Thymus (tissue), 11 donors: ENCODE results near the gene SMARCB1. TPM values are rescaled to one million over a fixed set of nuclear protein-coding genes. Genes with fewer than 3 reads are reported as not detected.

Source experiments
- DNase-seq, 9 donors: peaks; one replicate each; pipeline ENCODE4 v3.0.0-alpha.2; 2013; ENCODE audit warnings: low spot score in 9 of 9, low read depth in 6 of 9, missing footprints in 1 of 9
- H3K27ac ChIP-seq, 2 donors: one replicate each; pipeline ENCODE4 v1.5.1; 2013; ENCODE audit warnings: control low read depth in 1 of 2, low read depth in 1 of 2, low read length in 1 of 2, mild to moderate bottlenecking in 1 of 2, moderate library complexity in 1 of 2
- H3K27me3 ChIP-seq, 2 donors: one replicate each; pipeline ENCODE4 v1.5.1; 2013; ENCODE audit warnings: low read length in 1 of 2; ENCODE audit not compliant: control insufficient read depth in 2 of 2, insufficient read depth in 1 of 2
- H3K36me3 ChIP-seq, 2 donors: one replicate each; pipeline ENCODE4 v1.5.1; 2013; ENCODE audit warnings: low read length in 1 of 2, mild to moderate bottlenecking in 1 of 2, moderate library complexity in 1 of 2; ENCODE audit not compliant: control insufficient read depth in 2 of 2, insufficient read depth in 2 of 2
- H3K4me1 ChIP-seq, 2 donors: one replicate each; pipeline ENCODE4 v1.5.1; 2013; ENCODE audit warnings: low read length in 2 of 2; ENCODE audit not compliant: control insufficient read depth in 2 of 2, insufficient read depth in 2 of 2
- H3K4me3 ChIP-seq, 2 donors: one replicate each; pipeline ENCODE4 v1.5.1; 2013; ENCODE audit warnings: low read length in 2 of 2, control low read depth in 1 of 2, mild to moderate bottlenecking in 1 of 2
- H3K9me3 ChIP-seq, 2 donors: one replicate each; pipeline ENCODE4 v1.5.1; 2013; ENCODE audit warnings: low read length in 1 of 2, mild to moderate bottlenecking in 1 of 2; ENCODE audit not compliant: control insufficient read depth in 2 of 2, insufficient read depth in 1 of 2
- WGBS: extraction: QIAGEN DNeasy Blood & Tissue Kit; methylation state at CpG from one replicate; pipeline ENCODE4 v1.1.7; 2013; 5-methylcytosine and 5-hydroxymethylcytosine counted together
- polyA plus RNA-seq: library from polyadenylated mRNA; stranded (reverse); fragments of 200-250 nt; gene quantifications from one replicate; pipeline ENCODE4 v1.2.3, GENCODE V29; 2013
- total RNA-seq: library from RNA; stranded (reverse); fragments of 120-200 nt; gene quantifications from one replicate; pipeline ENCODE4 v1.2.4, GENCODE V29; 2013
- donor health status: healthy.

The SMARCB1 gene
- total and polyA plus RNA-seq, 2 donors = 35.3 to 72.0 TPM

- Histone ChIP-seq H3K9me3 (no peaks in the 10 kb centered on the region), H3K4me1 (peaks cover 37 to 52% of the 10 kb centered on the region in 2 donors), H3K36me3 (peaks cover 32 to 40% of the 10 kb centered on the region in 2 donors), H3K27me3 (no peaks in the 10 kb centered on the region), H3K27ac (no peak overlapping the region), H3K4me3 (no peak overlapping the region)
- WGBS = 97% methylated on average over 4 of the region's 4 CpGs
- no peak for DNase-seq
Observed at GRCh38 chr22:23789121-23789520, 2.4 kb downstream of the SMARCB1 start.

DNA sequence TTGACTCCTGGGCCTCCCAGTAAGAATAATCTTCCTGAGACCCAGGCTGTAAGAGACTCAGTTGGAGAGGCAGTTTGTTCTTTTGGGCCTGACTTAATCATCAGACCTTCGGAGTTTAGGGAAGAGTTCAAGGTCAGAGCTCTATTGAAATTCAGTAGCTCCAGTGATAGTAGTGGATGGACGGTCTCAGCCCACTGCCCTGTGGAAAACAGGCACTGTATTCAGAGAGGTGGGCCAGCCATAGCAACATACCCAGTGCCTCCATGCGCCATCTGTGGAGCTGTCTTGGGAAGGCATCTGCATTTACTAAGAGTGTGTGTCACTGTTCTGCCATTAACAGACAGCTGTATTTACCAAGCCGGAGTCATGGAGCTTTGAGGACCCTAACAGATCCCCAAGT lies 2.9 kb downstream of the SMARCB1 start:
- H3K27ac ChIP-seq = no peak overlapping the region
- 97% methylated on average over 4 of the region's 4 CpGs for WGBS
- no peak overlapping the region for H3K4me3 ChIP-seq
- H3K36me3 ChIP-seq = peaks cover 37 to 45% of the 10 kb centered on the region in 2 donors
- no peaks in the 10 kb centered on the region for H3K27me3 ChIP-seq
- peaks cover 34 to 47% of the 10 kb centered on the region in 2 donors for H3K4me1 ChIP-seq
- H3K9me3 ChIP-seq = no peaks in the 10 kb centered on the region
- DNase-seq = no peak

GRCh38 chr22:23790819-23791737 lies 4.3 kb downstream of the SMARCB1 start:
- Histone ChIP-seq H3K4me1 (peaks cover 27 to 37% of the 10 kb centered on the region in 2 donors), H3K9me3 (no peaks in the 10 kb centered on the region), H3K27ac (no peak overlapping the region), H3K36me3 (peaks cover 50 to 55% of the 10 kb centered on the region in 2 donors), H3K4me3 (no peak overlapping the region), H3K27me3 (no peaks in the 10 kb centered on the region)
- 91% methylated on average over 11 of the region's 11 CpGs for WGBS
- no peak for DNase-seq

GRCh38 chr22:23791738-23792645 lies 5.2 kb downstream of the SMARCB1 start:
- DNase-seq = no peak
- Histone ChIP-seq H3K9me3 (no peaks in the 10 kb centered on the region), H3K27me3 (no peaks in the 10 kb centered on the region), H3K4me1 (peaks cover 21 to 31% of the 10 kb centered on the region in 2 donors), H3K36me3 (peaks cover 58 to 62% of the 10 kb centered on the region in 2 donors), H3K4me3 (no peak overlapping the region), H3K27ac (no peak overlapping the region)
- 93% methylated on average over 25 of the region's 25 CpGs for WGBS

GRCh38 chr22:23793326-23793725 lies 6.6 kb downstream of the SMARCB1 start:
- no peaks in the 10 kb centered on the region for H3K27me3 ChIP-seq
- H3K4me1 ChIP-seq = peaks cover 16 to 24% of the 10 kb centered on the region in 2 donors
- H3K9me3 ChIP-seq = no peaks in the 10 kb centered on the region
- WGBS = 97% methylated on average over 8 of the region's 8 CpGs
- H3K36me3 ChIP-seq = peaks cover 68 to 71% of the 10 kb centered on the region in 2 donors
- H3K27ac ChIP-seq = no peak overlapping the region
- H3K4me3 ChIP-seq = no peak overlapping the region
- no peak for DNase-seq

GRCh38 chr22:23796461-23796860 lies 9.7 kb downstream of the SMARCB1 start:
- peaks cover 3 to 14% of the 10 kb centered on the region in 2 donors for H3K4me1 ChIP-seq
- no peak for DNase-seq
- H3K27me3 ChIP-seq = no peaks in the 10 kb centered on the region
- WGBS = 96% methylated on average over 5 of the region's 5 CpGs
- no peak overlapping the region for H3K4me3 ChIP-seq
- H3K9me3 ChIP-seq = no peaks in the 10 kb centered on the region
- peaks cover 79 to 88% of the 10 kb centered on the region in 2 donors for H3K36me3 ChIP-seq
- H3K27ac ChIP-seq = no peak overlapping the region

DNA sequence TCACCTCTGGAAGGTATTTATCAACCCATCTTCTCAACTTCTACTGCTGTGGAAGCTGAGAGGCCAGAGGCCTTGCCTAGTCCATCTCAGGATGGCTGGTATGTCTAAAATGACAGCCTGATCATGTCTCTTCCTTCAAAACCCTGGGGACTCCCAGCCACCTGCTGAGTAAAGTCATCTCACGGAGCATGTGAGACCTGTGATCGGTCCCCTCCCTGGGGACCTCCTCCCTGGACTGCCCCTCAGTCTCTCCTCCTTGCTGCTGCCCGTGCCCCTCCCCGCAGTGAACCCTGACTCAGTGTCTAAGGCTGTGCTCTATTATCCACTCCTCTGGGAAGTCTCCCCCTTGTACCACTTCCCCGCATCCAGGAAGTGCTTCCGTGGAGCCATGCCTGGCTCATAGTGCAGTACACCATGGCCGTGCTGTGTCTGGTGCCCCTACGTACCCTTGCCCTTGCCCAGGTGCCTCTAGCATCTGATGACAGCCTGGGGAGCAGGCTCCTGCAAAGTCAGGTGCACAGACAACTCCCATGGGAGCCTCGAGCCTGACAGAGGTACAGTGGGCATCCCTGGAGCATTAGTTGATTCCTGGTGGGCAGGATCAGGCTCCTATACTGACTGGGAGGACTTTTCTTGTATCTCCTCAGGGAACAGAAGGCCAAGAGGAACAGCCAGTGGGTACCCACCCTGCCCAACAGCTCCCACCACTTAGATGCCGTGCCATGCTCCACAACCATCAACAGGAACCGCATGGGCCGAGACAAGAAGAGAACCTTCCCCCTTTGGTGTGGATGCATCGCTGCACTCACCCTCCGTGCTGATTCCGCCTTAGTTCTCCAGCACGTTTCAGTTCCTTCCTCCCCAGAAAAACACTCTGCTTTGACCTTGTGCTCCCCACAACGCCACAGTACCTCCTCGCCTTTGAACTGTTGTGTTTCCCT lies 13.8 kb downstream of the SMARCB1 start:
- WGBS = 97% methylated on average over 18 of the region's 18 CpGs
- H3K27ac ChIP-seq = no peak overlapping the region
- DNase-seq = no peak
- H3K4me3 ChIP-seq = no peak overlapping the region
- H3K36me3 ChIP-seq = peaks cover 81 to 84% of the 10 kb centered on the region in 2 donors
- no peaks in the 10 kb centered on the region for H3K4me1 ChIP-seq
- no peaks in the 10 kb centered on the region for H3K9me3 ChIP-seq
- no peaks in the 10 kb centered on the region for H3K27me3 ChIP-seq

DNA sequence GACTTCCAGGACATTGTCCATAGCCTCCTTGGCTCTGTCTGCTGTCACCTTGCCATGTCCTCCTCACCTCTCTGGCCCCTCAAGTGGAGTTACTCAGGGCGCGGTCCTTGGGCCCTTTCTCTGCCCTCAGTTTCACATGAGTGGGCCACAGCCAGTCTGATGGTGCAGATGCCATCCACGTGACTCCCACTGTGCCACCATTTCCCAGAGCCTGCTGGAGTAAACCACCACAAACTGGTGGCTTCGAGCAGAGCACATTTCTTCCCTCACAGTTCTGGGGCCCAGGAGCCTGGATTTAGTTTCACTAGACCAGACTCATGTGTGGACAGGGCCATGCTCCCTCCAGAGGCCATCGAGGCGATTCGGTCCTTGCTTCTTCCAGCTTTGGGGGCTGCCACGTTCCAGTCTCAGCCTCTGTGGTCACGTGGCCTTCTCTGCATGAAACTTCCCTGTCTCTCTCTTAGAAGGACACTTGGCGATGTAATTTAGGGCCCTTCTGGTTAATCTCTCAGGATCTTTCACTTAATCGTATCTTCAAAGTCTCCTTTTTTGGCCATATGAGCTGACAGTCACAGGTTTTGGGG lies 14.6 kb downstream of the SMARCB1 start:
- 97% methylated on average over 11 of the region's 11 CpGs for WGBS
- no peaks in the 10 kb centered on the region for H3K9me3 ChIP-seq
- peaks cover 82 to 84% of the 10 kb centered on the region in 2 donors for H3K36me3 ChIP-seq
- DNase-seq = no peak
- no peak overlapping the region for H3K27ac ChIP-seq
- H3K4me1 ChIP-seq = no peaks in the 10 kb centered on the region
- no peaks in the 10 kb centered on the region for H3K27me3 ChIP-seq
- no peak overlapping the region for H3K4me3 ChIP-seq
